LHCN-M2 (cell line): ENCODE measurements around the gene DDX20. TPM values are rescaled to one million over a fixed set of nuclear protein-coding genes. Genes with fewer than 3 reads are reported as not detected.

Experiments
- DNase-seq: peaks from one replicate; pipeline ENCODE4 v3.0.0-alpha.2; 2012; ENCODE audit warnings: low read depth
- total RNA-seq: library from RNA; depleted of rRNA; stranded (reverse); fragments of >200 nt; gene quantifications from 2 replicates; pipeline ENCODE4 v1.2.3, GENCODE V29; 2014

DDX20 gene
- total RNA-seq, 1 experiment from 2014 or later = 31.0 TPM

DNA sequence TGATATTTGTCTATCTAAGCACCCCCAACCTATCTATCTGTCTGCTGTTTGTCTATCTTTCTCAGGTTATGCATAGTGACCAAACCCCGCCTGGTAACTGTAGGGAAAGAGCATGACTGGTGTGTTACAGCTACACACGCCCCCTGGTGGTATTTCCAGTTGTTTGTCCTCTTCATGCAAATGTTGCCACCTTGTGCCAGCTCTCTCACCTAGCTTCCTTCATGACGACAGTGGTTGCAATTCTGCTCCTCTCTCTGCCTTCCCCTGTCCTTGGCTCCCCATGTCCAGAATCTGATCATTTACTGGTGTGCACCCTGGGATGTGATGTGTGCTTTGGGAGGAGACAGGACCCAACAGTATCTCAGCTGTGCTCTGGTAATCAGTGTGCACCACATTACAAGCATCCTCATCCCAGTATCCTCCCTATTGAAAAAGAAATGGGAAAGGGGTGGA, 8.4 kb upstream of the DDX20 start:
- peak; percentile 73 for DNase-seq

DNA sequence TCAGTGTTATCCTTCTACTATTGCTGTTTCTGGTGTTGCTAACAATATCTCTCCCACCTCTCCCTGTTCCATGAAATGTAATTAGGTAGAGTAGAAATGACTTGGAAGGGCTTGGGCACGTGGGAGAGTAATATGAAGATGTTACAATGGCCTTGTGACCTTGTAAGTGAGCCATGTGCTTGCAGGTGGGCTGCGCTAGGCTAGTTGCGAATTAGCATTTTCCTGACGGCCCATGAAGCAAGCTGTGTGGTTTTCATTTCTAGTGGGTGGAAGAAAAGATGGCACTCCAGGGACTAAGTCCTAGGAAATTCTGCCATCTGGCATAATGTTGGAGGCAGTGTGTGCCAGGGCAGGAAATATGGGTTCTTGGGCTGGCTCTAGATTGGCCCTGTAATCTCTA, 7.8 kb upstream of the DDX20 start:
- DNase-seq = no peak

DNA sequence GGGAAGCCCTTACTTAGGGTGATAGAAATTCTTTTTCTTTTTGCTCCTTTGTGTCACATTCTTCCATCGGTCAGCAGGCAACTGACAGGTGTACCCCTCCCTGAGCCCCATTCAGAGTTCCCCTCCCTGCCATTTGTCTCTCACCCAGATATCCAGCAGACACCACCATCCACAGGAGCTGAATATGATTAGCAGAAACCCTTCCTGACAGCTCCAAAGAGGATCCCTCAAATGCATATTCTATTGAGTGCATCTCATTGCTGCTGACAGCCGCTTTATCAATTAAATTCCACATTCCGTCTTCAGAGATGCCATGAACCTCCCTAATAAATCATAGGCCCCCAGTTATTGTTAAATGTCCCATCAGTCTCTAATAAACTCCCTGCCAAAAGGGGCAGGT, 6.1 kb upstream of the DDX20 start:
- DNase-seq = no peak

DNA sequence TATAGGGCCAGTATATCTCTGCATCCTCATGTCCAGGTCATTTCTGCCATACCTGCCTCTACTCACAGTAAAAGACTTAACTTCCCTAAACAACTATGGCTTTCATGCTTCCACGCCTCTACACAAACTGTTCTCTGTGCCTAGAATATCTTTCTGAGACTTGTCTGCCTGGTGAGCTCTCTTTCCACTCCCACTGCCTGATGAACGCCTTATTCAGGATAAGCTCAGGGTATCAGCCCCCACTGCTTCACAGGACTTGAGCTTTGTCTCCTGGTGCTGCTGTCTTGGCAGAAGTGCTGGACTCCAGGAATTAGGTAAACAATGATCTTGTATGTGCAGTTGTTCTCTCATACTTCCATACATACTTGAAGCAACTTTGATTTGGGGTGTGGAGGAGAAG, 4.8 kb upstream of the DDX20 start:
- no peak for DNase-seq

DNA sequence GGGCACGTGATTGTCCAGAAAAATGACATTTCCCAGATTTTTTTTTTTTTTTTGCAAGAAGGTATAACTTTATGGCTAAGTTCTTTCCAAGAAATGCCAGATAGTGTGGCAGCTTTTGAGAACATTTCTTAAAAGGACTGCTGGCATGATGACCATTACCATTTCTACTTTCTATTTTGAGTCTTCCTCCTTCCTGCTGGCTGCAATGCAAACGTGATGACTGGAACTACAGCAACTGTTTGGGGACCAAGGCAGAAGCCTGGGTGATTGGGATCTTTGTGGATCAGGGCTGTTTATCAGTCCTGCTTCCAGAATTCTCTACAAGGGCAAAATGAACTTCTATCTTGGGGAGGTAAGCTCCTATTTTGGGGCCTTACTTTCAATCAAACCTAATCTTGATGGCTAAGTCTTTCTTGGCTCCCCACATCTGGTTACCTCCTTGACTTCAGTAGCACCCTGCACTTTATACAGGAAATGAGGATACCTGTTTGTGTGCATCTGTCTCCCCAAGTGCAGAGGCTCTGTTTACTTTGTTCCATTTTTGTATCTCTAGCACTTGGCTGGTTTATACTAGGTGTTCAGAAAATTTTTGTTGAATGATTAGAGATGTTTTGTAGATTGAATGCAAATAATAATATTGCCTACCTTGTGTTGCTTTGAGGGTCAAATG, 3.7 kb upstream of the DDX20 start:
- no peak for DNase-seq

DNA sequence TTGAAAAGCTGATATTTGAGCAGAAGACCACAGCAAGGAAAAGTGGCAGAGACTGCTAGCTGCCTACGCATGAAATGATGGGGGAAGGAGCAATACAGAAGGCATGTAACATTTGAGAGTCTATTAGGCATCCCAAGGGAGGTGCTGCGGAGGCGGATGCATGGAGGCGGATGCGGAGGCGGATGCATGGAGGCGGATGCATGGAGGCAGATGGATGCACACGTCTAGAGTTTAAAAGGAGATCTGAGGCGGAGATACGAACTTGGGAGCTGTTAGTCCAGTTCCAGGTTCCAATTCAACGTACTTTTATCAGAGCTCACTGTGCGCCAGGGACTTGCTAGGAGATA, 744 bp upstream of the DDX20 start:
- DNase-seq = peak; percentile 68

DNA sequence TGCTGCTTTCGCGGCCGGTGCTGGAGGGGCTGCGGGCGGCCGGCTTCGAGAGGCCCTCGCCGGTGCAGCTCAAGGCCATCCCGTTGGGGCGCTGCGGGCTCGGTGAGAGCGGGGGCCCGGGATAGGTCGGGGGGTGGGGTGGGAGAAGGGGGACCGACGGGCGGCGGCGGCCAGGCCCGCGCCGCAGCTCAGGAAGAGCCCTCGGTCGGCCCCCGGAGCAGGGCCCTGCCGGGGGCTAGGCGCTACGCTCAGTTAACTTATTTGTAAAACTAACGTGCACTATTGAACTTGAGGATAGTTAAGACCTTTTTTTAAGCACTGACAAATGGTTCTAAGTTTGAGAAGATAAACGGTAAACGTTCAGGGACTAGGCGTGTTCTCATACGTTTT, 418 bp downstream of the DDX20 start:
- DNase-seq = no peak

DNA sequence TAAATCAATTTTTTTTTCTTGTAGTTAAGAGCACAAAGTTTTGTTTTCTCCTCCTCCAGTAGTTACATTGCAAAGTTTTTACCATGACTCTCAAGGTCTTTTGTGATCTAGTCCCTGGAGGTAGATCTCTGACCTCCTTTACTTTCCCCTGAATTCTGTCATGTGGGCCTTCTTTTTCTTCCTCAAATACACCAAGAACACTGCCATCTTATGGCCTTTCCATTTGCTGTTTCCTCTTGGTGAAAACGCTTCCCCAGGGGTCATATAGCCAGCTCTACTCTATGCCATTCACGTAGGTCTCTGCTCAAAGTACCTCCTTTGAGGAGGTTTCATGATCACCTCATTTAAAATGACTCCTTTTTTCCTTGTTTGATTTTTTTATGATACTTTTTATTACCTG, 2.7 kb downstream of the DDX20 start:
- DNase-seq = no peak

DNA sequence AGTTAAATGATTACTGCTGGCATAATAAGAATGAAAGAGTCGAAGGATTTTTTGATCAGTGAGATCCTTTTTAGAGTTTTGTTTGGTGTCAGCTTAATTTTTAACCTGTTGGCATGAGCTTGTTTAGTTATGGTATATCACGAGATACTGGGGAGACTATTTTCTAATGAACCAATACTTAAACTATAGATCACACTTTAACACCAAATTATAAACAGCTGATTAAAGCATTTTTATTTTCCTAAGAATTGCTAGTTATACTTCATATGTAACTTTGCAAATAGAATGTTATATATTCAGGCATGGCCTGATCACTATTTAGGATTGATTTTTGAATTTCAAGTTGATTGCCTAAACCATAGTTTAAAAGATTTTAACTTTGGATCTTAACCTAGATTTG, 6.0 kb downstream of the DDX20 start:
- DNase-seq = no peak

DNA sequence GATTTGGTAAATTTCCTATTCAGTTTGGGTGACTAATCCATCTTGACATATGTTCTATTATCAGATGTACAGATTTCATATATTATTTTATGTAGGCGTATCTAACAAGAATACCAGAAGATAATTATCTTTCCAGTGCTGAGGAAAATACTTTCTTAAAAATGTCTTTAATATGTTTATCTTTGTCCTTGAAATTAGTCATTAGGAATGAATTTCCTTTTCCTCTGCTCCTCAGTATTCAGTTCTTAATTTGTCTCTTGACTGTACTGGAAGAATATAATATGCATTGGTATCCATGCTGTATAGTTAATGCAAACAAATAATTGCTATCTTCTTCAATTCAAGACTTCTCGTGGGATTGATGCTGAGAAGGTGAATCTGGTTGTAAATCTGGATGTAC, 6.6 kb downstream of the DDX20 start:
- no peak for DNase-seq

DNA sequence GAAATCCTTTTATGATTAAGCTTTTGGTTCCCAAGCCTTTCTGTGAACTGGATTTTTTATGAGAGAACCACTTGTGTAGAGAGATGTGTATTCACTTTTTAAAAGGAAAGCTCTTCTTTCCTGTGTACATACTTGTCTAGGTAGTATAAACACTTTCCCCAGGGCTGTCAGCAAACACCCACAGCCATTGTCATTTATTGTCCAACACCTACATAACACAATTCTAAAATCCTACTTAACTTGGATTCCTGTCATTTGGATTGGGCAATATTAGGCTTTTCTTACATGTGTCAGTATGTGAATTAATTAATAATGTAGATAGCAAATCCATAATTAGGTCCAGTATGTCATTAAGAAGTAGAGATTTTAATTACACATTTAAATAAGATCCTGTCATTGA, 12.3 kb downstream of the DDX20 start:
- no peak for DNase-seq

DNA sequence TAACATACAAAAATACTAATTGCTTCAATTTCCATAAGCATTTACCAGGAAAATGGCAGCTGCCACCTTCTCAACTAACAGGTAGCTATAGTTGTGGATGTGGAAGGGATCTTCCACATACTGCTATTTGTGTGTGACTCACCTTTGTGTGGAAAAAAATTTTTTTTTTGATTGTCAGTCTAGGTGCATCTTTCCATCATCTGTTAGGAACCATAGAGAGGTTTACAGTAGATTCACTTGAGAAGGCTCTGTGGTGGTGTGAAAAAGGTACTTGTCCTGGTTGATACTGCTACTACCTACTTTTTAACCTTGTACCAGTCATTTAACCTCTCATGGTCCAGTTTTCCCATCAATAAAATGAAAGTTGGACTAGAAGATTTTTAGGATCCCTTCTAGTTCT, 12.9 kb downstream of the DDX20 start:
- no peak for DNase-seq

DNA sequence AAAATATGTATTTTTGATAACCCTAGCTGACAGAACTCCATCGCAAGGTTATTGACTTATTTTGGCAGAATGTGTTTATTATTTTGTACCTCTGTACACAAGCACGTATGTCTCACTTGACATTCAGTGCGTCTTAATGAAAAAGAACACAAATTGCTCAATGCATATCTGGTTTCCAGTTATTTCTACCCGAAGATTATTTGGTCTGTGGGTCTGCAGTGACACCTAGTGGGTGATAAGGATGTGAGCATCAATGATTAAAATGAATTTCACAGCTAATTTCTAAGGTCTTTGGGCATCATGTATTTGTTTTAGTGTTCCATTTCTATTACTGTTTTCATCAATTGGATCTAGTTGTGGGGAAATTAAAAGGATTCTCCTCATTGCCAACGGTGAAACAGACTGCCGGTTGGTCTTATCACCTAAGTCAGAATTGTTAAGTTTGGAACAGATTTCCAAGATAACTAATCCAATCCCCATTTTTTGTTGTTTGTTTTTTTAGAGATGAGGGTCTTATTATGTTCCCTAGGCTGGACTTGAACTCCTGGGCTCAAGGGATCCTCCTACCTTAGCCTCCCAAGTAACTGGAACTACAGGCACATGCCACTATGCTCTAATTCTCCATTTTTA, 13.9 kb downstream of the DDX20 start:
- DNase-seq = peak; percentile 81

DNA sequence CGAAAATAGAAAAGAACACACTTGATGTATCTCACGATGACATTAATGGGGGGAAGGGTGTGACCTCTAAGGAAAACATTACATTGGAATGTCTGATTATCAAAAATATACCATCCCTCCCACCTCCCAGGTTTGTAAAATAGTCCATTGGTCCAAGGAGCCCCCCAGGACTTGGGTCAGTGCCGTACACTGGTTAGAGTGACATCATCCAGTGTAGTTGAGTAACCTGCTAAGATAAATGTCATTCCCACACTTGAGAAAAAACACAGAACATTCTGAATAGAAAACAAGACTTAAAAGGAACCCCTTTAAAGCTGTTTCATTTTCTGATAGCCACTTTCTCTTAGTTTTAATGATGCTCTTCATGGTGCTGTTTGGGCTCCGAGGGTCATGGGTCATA, 15.2 kb downstream of the DDX20 start:
- no peak for DNase-seq

DNA sequence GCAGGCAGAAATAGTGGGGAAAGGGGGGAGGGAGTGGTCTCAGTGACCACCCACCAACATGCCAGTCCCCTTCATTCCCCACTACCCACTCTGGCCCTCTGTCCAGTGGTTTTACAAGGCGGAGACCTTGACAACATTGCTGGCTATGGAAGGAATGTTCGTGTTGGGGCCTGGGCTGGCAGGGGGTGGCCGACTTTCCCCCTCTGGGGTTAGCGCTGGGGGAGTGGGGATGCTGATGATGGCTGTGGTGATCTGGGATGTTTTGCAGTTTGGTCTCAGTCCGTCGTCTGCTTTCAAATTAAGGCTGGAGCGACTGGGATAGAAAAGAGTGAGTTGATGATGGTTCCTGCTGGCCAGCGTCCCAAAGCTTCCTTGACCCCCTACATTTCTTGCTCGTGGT, 20.3 kb downstream of the DDX20 start:
- no peak for DNase-seq

DNA sequence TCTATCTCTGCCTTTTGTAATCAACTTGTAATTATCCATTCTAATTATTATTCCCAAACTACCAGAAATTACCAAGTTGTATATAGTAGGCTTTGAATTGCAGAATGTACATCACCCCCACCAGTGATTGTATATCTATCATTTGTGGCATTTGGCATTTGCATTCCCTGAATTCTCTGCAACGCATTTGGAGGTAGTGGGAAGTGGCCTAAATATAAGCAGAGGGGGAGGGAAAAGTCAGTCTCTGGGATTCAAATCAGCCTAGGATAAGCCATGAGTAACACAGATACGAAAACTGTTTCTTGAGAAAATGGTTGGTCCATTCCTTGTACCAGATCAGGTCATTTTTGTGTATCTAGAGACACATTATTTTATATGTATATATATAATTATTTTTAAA, 20.7 kb downstream of the DDX20 start:
- DNase-seq = no peak

DNA sequence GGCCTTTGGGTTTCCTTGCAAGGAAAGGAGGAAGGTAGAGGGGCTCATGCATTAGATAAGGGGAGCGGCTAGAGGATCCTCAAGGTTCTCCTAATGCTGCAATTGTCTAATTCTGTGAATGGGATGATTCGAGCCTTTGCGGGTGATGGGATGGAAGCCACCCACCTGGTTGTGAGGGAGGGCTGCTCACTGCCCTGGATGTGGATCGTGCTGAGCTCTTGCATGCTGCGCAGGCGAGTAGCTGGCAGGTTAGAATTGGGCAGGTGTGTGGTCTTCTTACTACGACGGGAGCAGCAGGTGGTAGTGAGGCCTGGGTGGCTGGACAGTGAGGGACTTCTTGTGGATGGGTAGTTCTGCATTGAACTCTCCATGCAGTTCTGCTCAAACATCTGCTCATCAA, 21.2 kb downstream of the DDX20 start:
- DNase-seq = no peak

DNA sequence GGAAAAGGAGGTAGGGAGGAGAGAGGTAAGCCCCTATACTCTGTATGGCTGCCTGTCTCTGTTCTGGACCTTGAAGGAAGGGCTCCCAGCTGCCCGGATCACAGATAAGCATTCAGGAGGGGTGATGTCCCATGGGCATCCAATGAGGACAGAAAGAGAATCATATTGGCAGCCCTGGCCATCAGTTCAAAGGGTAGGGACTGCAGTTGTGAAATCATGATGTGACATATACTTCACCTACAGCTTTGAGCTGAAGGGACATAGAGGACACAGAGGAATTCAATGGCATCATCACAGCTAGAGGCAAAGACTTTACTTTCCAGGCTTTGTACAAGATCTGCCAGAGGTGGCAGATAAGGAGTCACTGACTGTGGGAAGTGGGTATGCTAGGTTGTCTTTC, 21.6 kb downstream of the DDX20 start:
- DNase-seq = no peak

DNA sequence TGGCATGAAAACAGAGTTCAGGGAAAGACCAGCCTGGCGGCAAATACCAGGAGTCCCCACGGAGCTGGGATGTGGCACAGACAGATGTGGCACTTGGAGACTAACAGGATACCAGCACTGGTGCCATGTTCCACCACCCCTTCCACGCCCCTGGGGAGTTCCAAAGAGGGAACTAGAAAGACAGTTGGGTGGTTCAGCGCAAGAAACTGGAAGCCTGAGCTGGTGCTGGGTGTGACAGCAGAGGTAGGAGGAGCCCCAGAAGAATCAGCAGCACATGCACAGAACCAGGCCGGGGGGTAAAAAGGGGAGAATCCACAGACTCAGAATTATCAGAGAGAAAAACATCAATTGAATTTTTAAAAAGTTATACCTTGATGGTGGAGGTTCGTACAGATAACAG, 22.4 kb downstream of the DDX20 start:
- DNase-seq = no peak

DNA sequence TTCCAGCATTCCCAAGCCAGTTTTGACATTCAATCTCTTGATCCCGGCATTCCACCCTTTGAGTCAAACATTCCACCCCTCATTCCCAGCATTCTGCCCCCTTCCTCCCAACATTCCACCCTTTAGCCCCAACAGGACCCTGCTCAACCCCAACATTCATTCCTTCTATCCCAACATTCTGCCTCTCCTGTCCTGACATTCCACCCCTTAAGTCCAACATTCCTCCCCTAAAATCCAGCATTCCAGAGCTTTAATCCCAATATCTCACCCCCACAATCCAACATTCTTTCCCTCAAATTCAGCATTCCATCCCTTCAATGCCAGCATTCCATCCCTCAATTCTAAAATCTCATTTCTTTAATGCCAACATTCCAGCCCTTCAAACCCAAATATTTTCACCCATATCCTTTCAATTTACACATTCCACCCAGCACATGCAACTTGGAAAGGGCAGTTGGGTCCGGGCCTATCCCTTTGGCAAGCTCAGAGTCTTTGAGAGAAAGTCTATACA, 22.9 kb downstream of the DDX20 start:
- DNase-seq = no peak

DNA sequence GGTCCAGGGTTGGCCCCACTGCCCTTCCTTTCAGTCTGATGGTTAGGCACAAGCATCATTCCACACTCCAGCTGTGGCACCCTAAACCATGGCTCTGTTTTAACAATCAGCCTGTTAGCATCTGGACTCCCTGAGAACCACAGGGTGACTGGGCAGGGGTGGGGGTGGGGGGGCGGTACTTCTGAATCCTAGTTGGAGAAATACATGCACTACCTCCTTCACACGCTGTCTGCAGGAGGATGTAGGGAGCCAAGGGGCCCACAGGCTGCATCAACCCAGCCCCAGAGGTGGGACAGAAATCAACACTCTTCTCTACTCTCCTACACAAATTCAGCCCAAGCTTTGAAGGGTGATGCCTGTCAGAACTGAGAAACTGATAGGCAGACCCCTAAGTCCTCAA, 23.8 kb downstream of the DDX20 start:
- DNase-seq = no peak

DNA sequence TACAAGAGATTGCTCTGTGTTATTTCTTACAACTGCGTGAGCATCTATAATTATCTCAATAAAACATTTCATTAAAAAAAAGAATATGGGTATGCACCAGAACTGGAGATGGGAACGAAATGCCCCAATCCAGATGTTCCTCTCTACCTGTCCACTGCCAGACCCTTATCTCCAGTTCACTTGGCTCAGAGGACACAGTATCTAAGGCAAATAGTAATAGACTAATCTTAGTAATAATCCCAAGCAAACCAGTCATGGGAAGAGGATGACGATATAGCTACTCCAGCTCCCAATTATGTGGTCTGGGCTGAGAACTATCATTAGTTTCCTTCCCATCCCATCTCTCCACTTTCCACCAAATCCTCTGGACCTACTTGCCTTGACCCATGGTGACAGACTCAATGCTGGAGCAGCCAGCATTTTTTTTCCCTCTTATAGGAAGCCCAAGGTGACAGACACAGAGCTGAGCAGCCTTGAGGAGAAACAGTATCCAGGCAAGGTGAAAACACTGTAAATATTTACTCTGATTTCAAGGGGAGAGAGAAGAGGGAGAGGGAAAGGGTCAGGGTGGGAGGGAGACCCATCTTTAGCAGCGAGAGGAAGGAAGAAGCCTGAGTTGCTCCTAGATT, 28.7 kb downstream of the DDX20 start:
- DNase-seq = no peak

DNA sequence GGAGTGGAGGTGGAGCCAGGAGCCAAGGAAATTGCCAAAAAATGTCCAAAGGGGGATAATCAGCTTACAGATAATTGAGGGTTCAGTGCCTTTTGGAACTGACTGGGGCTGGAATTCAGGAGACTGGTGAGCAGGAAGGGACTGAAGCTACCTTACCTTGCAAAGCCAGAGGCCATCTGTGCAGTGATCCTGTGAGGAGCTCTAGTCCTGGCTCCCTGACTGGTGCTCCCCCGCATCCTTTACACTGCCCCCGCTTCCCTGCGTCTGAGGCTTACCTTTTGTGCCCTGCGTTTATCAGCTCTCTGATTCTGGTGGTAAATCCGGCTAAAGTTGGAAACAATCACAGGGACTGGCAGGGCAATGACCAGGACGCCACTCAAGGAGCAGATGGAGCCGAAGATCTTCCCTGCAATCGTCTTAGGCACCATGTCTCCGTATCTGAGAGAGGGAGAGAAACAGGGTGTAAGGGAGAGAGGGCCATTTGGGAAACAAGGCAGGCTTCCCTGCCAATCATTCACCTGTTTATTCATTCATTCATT, 31.0 kb downstream of the DDX20 start:
- no peak for DNase-seq
